H1 (cell line): Measurements from ENCODE around the gene LCE2D. TPM values are rescaled to one million over a fixed set of nuclear protein-coding genes. Genes with fewer than 3 reads are reported as not detected.

Experiments used
- CTCF ChIA-PET: fragments of 300-600 bp; sonication (Branson Sonifier 250); formaldehyde crosslinking; loops from one replicate; lab custom pipeline; 2021; ENCODE audit not compliant: partially characterized antibody; lab: Charles Lee
- POLR2A ChIA-PET: fragments of 300-600 bp; sonication (Branson Sonifier 250); formaldehyde crosslinking; loops from one replicate; lab custom pipeline; 2021; ENCODE audit warnings: inconsistent platforms; ENCODE audit not compliant: partially characterized antibody; lab: Charles Lee
- DNase-seq, 2 experiments: peaks; one replicate each; pipeline versions ENCODE4 v3.0.0 to v3.0.0-alpha.2; 2010 to 2022; ENCODE audit warnings: low spot score in 2 of 2, low read depth in 1 of 2, mixed read lengths in 1 of 2
- FAIRE-seq: peaks from 2 replicates; lab custom pipeline; 2011; peaks lifted over from hg19 to GRCh38; lab: Jason Lieb, UNC
- H2AFZ ChIP-seq: 2 replicates; pipeline ENCODE4 v1.8.1; 2012; ENCODE audit warnings: low read length, inconsistent platforms
- H2AK5ac ChIP-seq: 2 replicates; pipeline ENCODE4 v1.6.1; 2013; ENCODE audit warnings: low read depth, low read length
- H2BK120ac ChIP-seq: replicated peaks from 2 replicates; pipeline ENCODE3; 2013; ENCODE audit warnings: low read depth, low read length, inconsistent platforms
- H2BK12ac ChIP-seq: 2 replicates; pipeline ENCODE4 v1.6.1; 2013; ENCODE audit warnings: low read depth, low read length
- H2BK15ac ChIP-seq: 2 replicates; pipeline ENCODE4 v1.6.1; 2013; ENCODE audit warnings: low read length
- H2BK20ac ChIP-seq: 2 replicates; pipeline ENCODE4 v1.6.1; 2013; ENCODE audit warnings: low read length
- H2BK5ac ChIP-seq: 2 replicates; pipeline ENCODE4 v1.6.1; 2013; ENCODE audit warnings: low read depth, low read length
- H3K14ac ChIP-seq: 2 replicates; pipeline ENCODE4 v1.6.1; 2013; ENCODE audit warnings: inconsistent platforms; ENCODE audit not compliant: insufficient read length
- H3K18ac ChIP-seq: 2 replicates; pipeline ENCODE4 v1.6.1; 2013; ENCODE audit warnings: low read length; ENCODE audit errors: extremely low read depth
- H3K23ac ChIP-seq: 2 replicates; pipeline ENCODE4 v1.6.1; 2013; ENCODE audit warnings: inconsistent platforms; ENCODE audit not compliant: insufficient read length
- H3K23me2 ChIP-seq: 2 replicates; pipeline ENCODE4 v1.6.1; 2013; ENCODE audit warnings: low read depth, low read length
- H3K27ac ChIP-seq: 2 replicates; pipeline ENCODE4 v1.6.1; 2011; ENCODE audit warnings: low read depth, low read length, inconsistent platforms
- H3K27me3 ChIP-seq, 4 experiments: replicated peaks in 1 of 4; 1 replicate in 1 of 4; 2 replicates in 3 of 4; pipeline versions ENCODE4 v1.6.1 to v1.8.1; 2011 to 2013; ENCODE audit warnings: low read length in 3 of 4, mild to moderate bottlenecking in 3 of 4, inconsistent platforms in 2 of 4, mixed read lengths in 2 of 4, moderate library complexity in 1 of 4; ENCODE audit not compliant: control insufficient read depth in 3 of 4, insufficient read depth in 3 of 4; ENCODE audit errors: extremely low read depth in 1 of 4
- H3K36me3 ChIP-seq, 4 experiments: 2 replicates each; pipeline versions ENCODE4 v1.6.1 to v1.8.1; 2011 to 2013; ENCODE audit warnings: mild to moderate bottlenecking in 4 of 4, low read length in 3 of 4, moderate library complexity in 2 of 4, control low read depth in 1 of 4, inconsistent platforms in 1 of 4; ENCODE audit not compliant: insufficient read depth in 4 of 4, control insufficient read depth in 2 of 4
- H3K4ac ChIP-seq: replicated peaks from 2 replicates; pipeline ENCODE3; 2013; ENCODE audit warnings: low read length, low read depth, mixed read lengths, inconsistent platforms; ENCODE audit not compliant: insufficient read length
- H3K4me1 ChIP-seq, 4 experiments: replicated peaks in 1 of 4; 1 replicate in 1 of 4; 2 replicates in 3 of 4; pipeline versions ENCODE4 v1.6.1 to v1.8.1; 2011 to 2013; ENCODE audit warnings: low read length in 3 of 4, inconsistent platforms in 2 of 4, mixed read lengths in 1 of 4; ENCODE audit not compliant: insufficient read depth in 4 of 4, control insufficient read depth in 3 of 4
- H3K4me2 ChIP-seq, 2 experiments: 2 replicates each; pipeline versions ENCODE4 v1.6.1 to v1.8.1; 2011 to 2013; ENCODE audit warnings: low read depth in 2 of 2, low read length in 2 of 2, control low read depth in 1 of 2, inconsistent platforms in 1 of 2, mild to moderate bottlenecking in 1 of 2; ENCODE audit not compliant: insufficient read depth in 1 of 2
- H3K4me3 ChIP-seq, 4 experiments: fragments of 200-600, 300-600 bp in 1 of 4; sonication (generic), shearing (Covaris generic), sonication (Bioruptor Twin) in 1 of 4; 2 replicates each; pipeline versions ENCODE4 v1.5.1 to v1.8.1; 2011 to 2016; ENCODE audit warnings: low read length in 4 of 4, low read depth in 3 of 4, control low read depth in 2 of 4, inconsistent platforms in 2 of 4, mild to moderate bottlenecking in 2 of 4, mixed read lengths in 1 of 4, moderate library complexity in 1 of 4; ENCODE audit not compliant: insufficient read depth in 2 of 4; ENCODE audit errors: extremely low read depth in 1 of 4
- H3K56ac ChIP-seq: replicated peaks from 2 replicates; pipeline ENCODE3; 2013; ENCODE audit warnings: low read depth, mild to moderate bottlenecking, mixed read lengths, low read length, inconsistent platforms; ENCODE audit not compliant: insufficient read length
- H3K79me1 ChIP-seq: 2 replicates; pipeline ENCODE4 v1.6.1; 2013; ENCODE audit warnings: low read depth, low read length, control low read depth
- H3K79me2 ChIP-seq, 2 experiments: 2 replicates each; pipeline versions ENCODE4 v1.6.1 to v1.8.1; 2012 to 2013; ENCODE audit warnings: low read length in 2 of 2, mild to moderate bottlenecking in 2 of 2, inconsistent platforms in 1 of 2; ENCODE audit not compliant: insufficient read depth in 2 of 2, control insufficient read depth in 1 of 2
- H3K9ac ChIP-seq, 4 experiments: replicated peaks in 1 of 4; 1 replicate in 1 of 4; 2 replicates in 3 of 4; pipeline versions ENCODE4 v1.6.1 to v1.8.1; 2011 to 2013; ENCODE audit warnings: low read depth in 3 of 4, low read length in 3 of 4, control low read depth in 2 of 4, mild to moderate bottlenecking in 2 of 4, moderate library complexity in 2 of 4, inconsistent platforms in 1 of 4; ENCODE audit errors: extremely low read depth in 1 of 4
- H3K9me3 ChIP-seq, 2 experiments: 2 replicates each; pipeline versions ENCODE4 v1.6.1 to v1.8.1; 2012 to 2013; ENCODE audit warnings: mild to moderate bottlenecking in 2 of 2, moderate library complexity in 2 of 2, control low read depth in 1 of 2, inconsistent platforms in 1 of 2, low read depth in 1 of 2, low read length in 1 of 2, mixed read lengths in 1 of 2; ENCODE audit not compliant: insufficient read depth in 2 of 2
- H4K20me1 ChIP-seq, 2 experiments: replicated peaks in 1 of 2; 2 replicates each; pipeline versions ENCODE3 to v1.8.1; 2011 to 2013; ENCODE audit warnings: inconsistent platforms in 2 of 2, low read length in 2 of 2, mild to moderate bottlenecking in 1 of 2; ENCODE audit not compliant: insufficient read depth in 2 of 2, control insufficient read depth in 1 of 2
- H4K5ac ChIP-seq: 2 replicates; pipeline ENCODE4 v1.6.1; 2013; ENCODE audit warnings: low read length, low read depth, mixed read lengths, inconsistent platforms; ENCODE audit not compliant: insufficient read length
- H4K8ac ChIP-seq: 2 replicates; pipeline ENCODE4 v1.8.0; 2013; ENCODE audit warnings: mild to moderate bottlenecking, moderate library complexity, low read length, inconsistent platforms; ENCODE audit not compliant: insufficient read depth; ENCODE audit errors: extremely low read depth
- H4K91ac ChIP-seq: replicated peaks from 2 replicates; pipeline ENCODE3; 2013; ENCODE audit warnings: low read length, mixed read lengths, inconsistent platforms; ENCODE audit not compliant: insufficient read length
- BCL11A ChIP-seq, 2 experiments: IDR thresholded peaks; one replicate each; pipeline ENCODE4 v1.6.1; 2011; ENCODE audit warnings: low read depth in 2 of 2, low read length in 2 of 2, mild to moderate bottlenecking in 2 of 2
- BRCA1 ChIP-seq: IDR thresholded peaks from 2 replicates; pipeline ENCODE4 v1.6.1; 2012; ENCODE audit warnings: low read depth, low read length, improper control_type of control experiment
- CBX8 ChIP-seq: fragments of 300-800, 300-1000 bp; sonication (generic); IDR thresholded peaks from 2 replicates; pipeline ENCODE4 v1.7.1; 2016; ENCODE audit warnings: low read depth, low read length, borderline replicate concordance
- GTF2F1 ChIP-seq: IDR thresholded peaks from 2 replicates; pipeline ENCODE4 v1.6.1; 2012; ENCODE audit warnings: low read depth, low read length, improper control_type of control experiment, borderline replicate concordance
- KDM1A ChIP-seq: fragments of 200-600, 300-600 bp; sonication (generic); IDR thresholded peaks from 2 replicates; pipeline ENCODE4 v1.7.1; 2016; ENCODE audit warnings: mild to moderate bottlenecking, low read length, borderline replicate concordance
- POLR2AphosphoS5 ChIP-seq: IDR thresholded peaks from 2 replicates; pipeline ENCODE4 v1.6.1; 2011; ENCODE audit warnings: low read depth, low read length
- RFX5 ChIP-seq: IDR thresholded peaks from 2 replicates; pipeline ENCODE4 v1.6.1; 2011; ENCODE audit warnings: low read depth, low read length, improper control_type of control experiment, borderline replicate concordance
- RNF2 ChIP-seq: fragments of 200-900, 300-1000 bp; sonication (generic); IDR thresholded peaks from 2 replicates; pipeline ENCODE4 v1.7.1; 2016; ENCODE audit warnings: borderline replicate concordance, low read depth, mild to moderate bottlenecking, antibody characterized with exemption, low read length; ENCODE audit not compliant: poor library complexity, severe bottlenecking; ENCODE audit errors: missing control alignments
- SRF ChIP-seq: IDR thresholded peaks from 2 replicates; pipeline ENCODE4 v1.6.1; 2011; ENCODE audit warnings: mild to moderate bottlenecking, low read depth, low read length, moderate library complexity
- TAF1 ChIP-seq: IDR thresholded peaks from 2 replicates; pipeline ENCODE4 v1.6.1; 2011; ENCODE audit warnings: mild to moderate bottlenecking, low read depth, low read length
- TBP ChIP-seq: IDR thresholded peaks from 2 replicates; pipeline ENCODE4 v1.6.1; 2011; ENCODE audit warnings: low read depth, low read length, improper control_type of control experiment
- TEAD4 ChIP-seq: IDR thresholded peaks from 2 replicates; pipeline ENCODE4 v1.6.1; 2012; ENCODE audit warnings: low read depth, low read length, inconsistent platforms, mixed read lengths
- YY1 ChIP-seq: IDR thresholded peaks from 2 replicates; pipeline ENCODE4 v1.6.1; 2011; ENCODE audit warnings: low read depth, mild to moderate bottlenecking, low read length
- WGBS, 2 experiments: shearing (Covaris generic) in 1 of 2; methylation state at CpG; one replicate each; pipeline versions ENCODE4 v1.1.6 to v1.1.7; 2013 to 2015; ENCODE audit warnings: low lambda C conversion rate in 2 of 2, mixed read lengths in 2 of 2, inconsistent platforms in 1 of 2, low coverage in 1 of 2, missing lambda C conversion rate in 1 of 2; ENCODE audit not compliant: insufficient replicate concordance in 2 of 2, insufficient coverage in 1 of 2, insufficient read length in 1 of 2; ENCODE audit errors: extremely low coverage in 1 of 2, missing lambda C conversion rate in 1 of 2; 5-methylcytosine and 5-hydroxymethylcytosine counted together
- long read RNA-seq, 2 experiments: library from RNA in 1 of 2; library from capped mRNA in 1 of 2; stranded (forward); transcript quantifications; one replicate each; pipeline ENCODE4 v2.0.0, GENCODE V29; 2021; ENCODE audit warnings: inconsistent platforms in 1 of 2
- polyA minus RNA-seq, 3 experiments: library from RNA; depleted of rRNA, polyadenylated mRNA; stranded (reverse); fragments of >200 nt; gene quantifications; 1 replicate in 2 of 3; 2 replicates in 1 of 3; pipeline ENCODE4 v1.2.3, GENCODE V29; 2011
- polyA plus RNA-seq, 7 experiments: library from polyadenylated mRNA; depleted of rRNA in 3 of 7; stranded (reverse) in 5 of 7; unstranded in 2 of 7; fragments of >200 nt in 5 of 7; fragments of 200-250 nt in 2 of 7; gene quantifications; 1 replicate in 5 of 7; 2 replicates in 1 of 7; 4 replicates in 1 of 7; pipeline versions ENCODE4 v1.2.1 to v1.2.3, GENCODE V29; 2011 to 2013; ENCODE audit warnings: missing spikeins in 2 of 7, mixed read lengths in 2 of 7
- total RNA-seq: library from RNA; stranded (reverse); fragmentation: NEBNext Ultra II Directional; extraction: Animal tissue kit (Norgen Biotek cat#: 25700); gene quantifications from 2 replicates; pipeline ENCODE4 v1.2.1, GENCODE V29; 2021

Gene LCE2D, protein sequence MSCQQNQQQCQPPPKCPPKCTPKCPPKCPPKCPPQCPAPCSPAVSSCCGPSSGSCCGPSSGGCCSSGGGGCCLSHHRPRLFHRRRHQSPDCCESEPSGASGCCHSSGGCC
- total RNA-seq: not detected in 2 replicates
- polyA plus RNA-seq (2011; rRNA removed): not detected in 2 replicates
- not detected for polyA plus RNA-seq (2011; cell fraction: cytosol; rRNA removed)
- not detected for polyA plus RNA-seq (2011; cell fraction: nucleus; rRNA removed)
- not detected in 4 replicates for polyA plus RNA-seq (2012, experiment 1 of 2)
- polyA plus RNA-seq (2012, experiment 2 of 2): not detected
- not detected for polyA plus RNA-seq (2013, experiment 1 of 2)
- not detected for polyA plus RNA-seq (2013, experiment 2 of 2)
- polyA minus RNA-seq (2011; rRNA and poly(A)+ RNA removed): not detected in 2 replicates
- polyA minus RNA-seq (2011; cell fraction: cytosol; rRNA and poly(A)+ RNA removed): not detected
- polyA minus RNA-seq (2011; cell fraction: nucleus; rRNA and poly(A)+ RNA removed): not detected
- long read RNA-seq, experiment 1: 0 reads
- long read RNA-seq, experiment 2: 0 reads

DNA sequence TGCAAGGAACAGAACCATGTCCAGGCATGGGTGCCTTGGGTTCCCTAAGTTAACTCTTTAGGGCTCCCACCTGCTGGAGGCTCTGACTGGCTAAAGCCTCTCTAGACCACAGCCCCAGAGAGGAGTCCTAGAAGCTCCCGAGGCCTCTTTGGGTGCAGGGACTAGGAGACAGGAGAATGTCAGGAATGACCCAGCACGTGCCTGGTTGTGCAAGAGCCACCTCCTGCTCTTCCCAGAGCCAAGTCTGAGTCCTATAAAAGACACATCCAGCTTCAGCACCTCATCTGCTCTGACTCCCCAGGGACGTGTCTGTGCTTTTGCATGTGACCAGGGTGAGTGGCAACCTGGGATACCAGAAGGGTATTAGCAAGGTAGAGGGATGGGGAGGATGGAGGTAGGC is at the start of gene LCE2D:
Gene LCE2D, plus strand, starts transcription at position 283 of the 400 bp plus-strand sequence. CDS start 726 bp downstream, outside the sequence.
- CTCF ChIA-PET: interaction anchor here (0.6 to 1.7 kb wide), 2 partner anchors 9 to 120 kb away, joined by 3 to 4 read pairs; no protein-coding TSS in a partner anchor
- Histone ChIP-seq H2BK12ac (no peak within 1 kb of the TSS), H4K8ac (no peak within 1 kb of the TSS), H3K27me3 (no peaks in the 10 kb centered on the region), H3K79me1 (no peaks in the 10 kb centered on the region), H3K4me2 (no peak within 1 kb of the TSS), H3K18ac (no peak within 1 kb of the TSS), H3K56ac (no peak within 1 kb of the TSS), H2BK120ac (no peak within 1 kb of the TSS), H2BK20ac (no peak within 1 kb of the TSS), H3K9me3 (peaks cover 62 to 76% of the 10 kb centered on the region in 2 experiments), H2AK5ac (no peak within 1 kb of the TSS), H3K14ac (no peak within 1 kb of the TSS), H4K91ac (no peak within 1 kb of the TSS), H3K9ac (no peak within 1 kb of the TSS), H3K23ac (no peak within 1 kb of the TSS), H3K36me3 (no peaks in the 10 kb centered on the region), H3K27ac (no peak within 1 kb of the TSS), H2BK15ac (no peak within 1 kb of the TSS), H2BK5ac (no peak within 1 kb of the TSS), H3K4me1 (no peaks in the 10 kb centered on the region), H3K4me3 (no peak within 1 kb of the TSS), H3K79me2 (no peaks in the 10 kb centered on the region), H3K4ac (no peak within 1 kb of the TSS), H4K5ac (no peak within 1 kb of the TSS), H3K23me2 (no peaks in the 10 kb centered on the region), H2AFZ (no peak within 1 kb of the TSS), H4K20me1 (no peaks in the 10 kb centered on the region)
- FAIRE-seq (no peak), DNase-seq (no peak)
- POLR2A ChIA-PET: no interaction called here
- 73% methylated on average over 3 of the region's 3 CpGs; no CpG with 5 or more reads in 1 of the 2 experiments for WGBS, 2 experiments
- TF ChIP-seq BRCA1 (no peak), TAF1 (no peak), SRF (no peak), YY1 (no peak), BCL11A (IDR thresholded peaks at IDR 0.05; ENCODE audit: low read depth in 2 of 2, low read length in 2 of 2) (no peak), RNF2 (no peak), KDM1A (no peak), TBP (no peak), CBX8 (no peak), TEAD4 (no peak), GTF2F1 (no peak), RFX5 (no peak), POLR2AphosphoS5 (no peak)
